Measurements from ENCODE around the gene SND1. TPM values are rescaled to one million over a fixed set of nuclear protein-coding genes. Genes with fewer than 3 reads are reported as not detected.

The SND1 gene
- total RNA-seq, 2 donors from 2014 or later: 91.0 to 111 TPM

DNA sequence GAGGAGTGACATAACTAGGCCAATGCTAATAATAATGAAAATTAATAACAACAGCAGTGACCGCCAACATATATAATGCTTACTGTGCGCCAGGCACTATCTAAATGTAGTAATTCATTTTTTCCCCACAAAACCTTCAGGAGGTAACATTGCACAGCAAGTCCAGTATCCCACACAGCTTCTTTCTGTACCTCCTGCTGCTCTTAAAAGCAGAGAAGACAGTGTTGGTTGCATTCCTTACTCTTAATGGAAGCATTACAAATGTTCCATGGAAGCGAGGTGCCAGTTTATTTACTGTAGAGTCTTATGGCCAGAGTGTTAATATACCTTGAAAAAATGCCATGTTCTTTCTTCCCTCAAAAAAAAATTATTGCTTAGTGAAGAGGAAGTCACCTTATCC is 211.1 kb downstream of the SND1 start:
- Histone ChIP-seq H3K9me3 (no peaks in the 10 kb centered on the region), H3K4me1 (ENCODE audit: control insufficient read depth in 1 of 2, low read depth in 2 of 2) (peaks cover 0 to 6% of the 10 kb centered on the region in 2 donors), H3K27me3 (replicated peaks; ENCODE audit: insufficient read depth) (no peaks in the 10 kb centered on the region), H3K4me3 (no peak overlapping the region), H3K36me3 (no peaks in the 10 kb centered on the region), H3K27ac (no peak overlapping the region)
- TF ChIP-seq, protein P1, sequence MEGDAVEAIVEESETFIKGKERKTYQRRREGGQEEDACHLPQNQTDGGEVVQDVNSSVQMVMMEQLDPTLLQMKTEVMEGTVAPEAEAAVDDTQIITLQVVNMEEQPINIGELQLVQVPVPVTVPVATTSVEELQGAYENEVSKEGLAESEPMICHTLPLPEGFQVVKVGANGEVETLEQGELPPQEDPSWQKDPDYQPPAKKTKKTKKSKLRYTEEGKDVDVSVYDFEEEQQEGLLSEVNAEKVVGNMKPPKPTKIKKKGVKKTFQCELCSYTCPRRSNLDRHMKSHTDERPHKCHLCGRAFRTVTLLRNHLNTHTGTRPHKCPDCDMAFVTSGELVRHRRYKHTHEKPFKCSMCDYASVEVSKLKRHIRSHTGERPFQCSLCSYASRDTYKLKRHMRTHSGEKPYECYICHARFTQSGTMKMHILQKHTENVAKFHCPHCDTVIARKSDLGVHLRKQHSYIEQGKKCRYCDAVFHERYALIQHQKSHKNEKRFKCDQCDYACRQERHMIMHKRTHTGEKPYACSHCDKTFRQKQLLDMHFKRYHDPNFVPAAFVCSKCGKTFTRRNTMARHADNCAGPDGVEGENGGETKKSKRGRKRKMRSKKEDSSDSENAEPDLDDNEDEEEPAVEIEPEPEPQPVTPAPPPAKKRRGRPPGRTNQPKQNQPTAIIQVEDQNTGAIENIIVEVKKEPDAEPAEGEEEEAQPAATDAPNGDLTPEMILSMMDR (IDR thresholded peaks at IDR 0.05): no peak
- ATAC-seq (ENCODE audit: insufficient number of reproducible peaks, low FRiP score, low read depth) (no peak), DNase-seq (ENCODE audit: low spot score) (no peak)

DNA sequence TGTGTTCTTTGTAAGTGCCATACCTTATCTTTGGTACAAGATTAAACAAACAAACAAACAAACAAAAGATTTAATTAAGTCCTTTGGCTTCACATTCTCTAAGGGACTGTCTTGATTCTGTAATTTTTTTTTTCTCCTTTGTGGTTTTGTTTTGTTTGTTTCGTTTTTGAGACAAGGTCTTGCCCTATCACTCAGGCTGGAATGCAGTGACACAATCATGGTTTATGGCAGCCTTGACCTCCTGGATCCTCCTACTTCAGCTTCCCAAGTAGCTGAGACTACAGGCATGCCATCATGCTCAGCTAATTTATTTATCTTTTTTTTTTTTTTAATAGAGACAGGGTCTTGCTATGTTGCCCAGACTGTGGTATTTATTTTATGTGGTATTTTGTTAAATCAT is 213.5 kb downstream of the SND1 start:
- TF ChIP-seq, protein P1 (IDR thresholded peaks at IDR 0.05): no peak
- no peak for DNase-seq (ENCODE audit: low spot score)
- no peaks in the 10 kb centered on the region for H3K36me3 ChIP-seq
- no peak overlapping the region for H3K4me3 ChIP-seq
- H3K27me3 ChIP-seq (replicated peaks; ENCODE audit: insufficient read depth): no peaks in the 10 kb centered on the region
- H3K4me1 ChIP-seq (ENCODE audit: control insufficient read depth in 1 of 2, low read depth in 2 of 2): no peaks in the 10 kb centered on the region
- H3K9me3 ChIP-seq: no peaks in the 10 kb centered on the region
- no peak for ATAC-seq (ENCODE audit: insufficient number of reproducible peaks, low FRiP score, low read depth)
- H3K27ac ChIP-seq: no peak overlapping the region

DNA sequence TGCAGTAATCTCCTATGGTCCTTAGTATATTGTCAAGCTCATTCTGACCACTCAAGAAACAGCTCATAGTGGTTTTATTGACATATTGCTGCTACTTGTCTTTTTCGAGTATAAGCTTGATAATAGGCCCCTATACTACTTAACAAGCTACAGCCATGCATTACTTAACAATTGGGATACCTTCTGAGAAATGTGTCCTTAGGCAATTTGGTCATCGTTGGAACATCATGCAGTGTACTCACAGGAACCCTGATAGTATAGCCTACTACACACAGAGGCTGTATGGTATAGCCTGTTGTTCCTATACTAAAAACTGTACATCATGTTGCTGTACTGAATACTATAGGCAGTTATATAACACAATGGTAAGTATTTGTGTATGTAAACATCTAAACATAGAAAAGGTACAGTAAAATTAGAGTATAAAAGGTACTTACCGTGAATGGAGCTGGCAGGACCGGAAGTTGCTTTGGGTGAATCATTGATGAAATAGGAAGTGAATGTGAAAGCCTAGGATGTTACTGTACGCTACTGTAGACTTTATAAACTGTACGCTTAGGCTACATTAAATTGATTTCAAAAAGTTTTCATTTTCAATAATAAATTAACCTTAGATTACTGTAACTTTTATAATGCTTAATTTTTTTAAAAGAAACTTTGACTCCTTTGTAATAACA is 218.4 kb downstream of the SND1 start:
- peaks cover 6% of the 10 kb centered on the region in 2 donors for H3K4me1 ChIP-seq (ENCODE audit: control insufficient read depth in 1 of 2, low read depth in 2 of 2)
- DNase-seq (ENCODE audit: low spot score) (no peak), ATAC-seq (ENCODE audit: insufficient number of reproducible peaks, low FRiP score, low read depth) (no peak)
- no peaks in the 10 kb centered on the region for H3K36me3 ChIP-seq
- H3K4me3 ChIP-seq: no peak overlapping the region
- no peaks in the 10 kb centered on the region for H3K27me3 ChIP-seq (replicated peaks; ENCODE audit: insufficient read depth)
- H3K9me3 ChIP-seq: no peaks in the 10 kb centered on the region
- TF ChIP-seq, protein P1 (IDR thresholded peaks at IDR 0.05): no peak
- H3K27ac ChIP-seq: no peak overlapping the region

DNA sequence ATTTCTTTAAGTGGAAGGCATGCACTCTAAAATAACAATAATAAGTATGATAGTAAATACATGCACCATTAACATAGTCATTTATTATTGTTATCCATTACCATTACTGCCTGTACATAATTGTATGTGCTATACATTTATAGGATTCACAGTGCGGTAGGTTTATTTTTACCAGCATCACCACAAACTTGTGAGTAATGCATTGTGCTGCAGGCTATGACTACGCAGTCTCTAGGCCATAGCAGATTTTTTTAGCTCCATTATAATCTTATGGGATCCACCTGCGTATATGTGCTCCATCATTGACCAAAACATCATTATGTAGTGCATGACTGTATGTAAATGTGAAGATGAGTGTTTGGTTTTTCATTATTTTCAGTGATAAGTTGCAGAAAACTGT is 219.2 kb downstream of the SND1 start:
- Histone ChIP-seq H3K36me3 (no peaks in the 10 kb centered on the region), H3K27me3 (replicated peaks; ENCODE audit: insufficient read depth) (no peaks in the 10 kb centered on the region), H3K9me3 (no peaks in the 10 kb centered on the region), H3K27ac (no peak overlapping the region), H3K4me3 (no peak overlapping the region), H3K4me1 (ENCODE audit: control insufficient read depth in 1 of 2, low read depth in 2 of 2) (peaks cover 7 to 8% of the 10 kb centered on the region in 2 donors)
- ATAC-seq (ENCODE audit: insufficient number of reproducible peaks, low FRiP score, low read depth) (no peak), DNase-seq (ENCODE audit: low spot score) (no peak)
- TF ChIP-seq, protein P1 (IDR thresholded peaks at IDR 0.05): no peak

DNA sequence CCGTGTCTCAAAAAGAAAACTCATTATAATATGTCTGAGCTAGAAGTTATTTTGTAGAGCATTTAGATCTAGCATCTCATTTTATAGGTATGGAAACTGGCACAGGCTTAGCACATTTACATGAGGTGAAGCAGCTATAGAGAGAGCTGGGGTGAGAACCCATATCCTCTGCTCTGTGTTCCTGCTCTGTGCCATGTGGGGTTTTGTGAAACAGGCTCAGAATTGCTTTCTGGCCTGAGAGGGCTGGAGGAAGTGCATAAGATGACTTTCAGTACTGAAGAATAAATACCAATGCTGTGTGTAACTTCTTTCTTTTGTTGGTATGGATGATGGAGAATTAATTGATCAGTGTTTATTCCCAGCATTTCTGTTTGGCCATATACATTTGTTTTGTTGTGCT is 220.1 kb downstream of the SND1 start:
- Histone ChIP-seq H3K4me1 (ENCODE audit: control insufficient read depth in 1 of 2, low read depth in 2 of 2) (peaks cover 7 to 14% of the 10 kb centered on the region in 2 donors), H3K27me3 (replicated peaks; ENCODE audit: insufficient read depth) (no peaks in the 10 kb centered on the region), H3K36me3 (no peaks in the 10 kb centered on the region), H3K27ac (no peak overlapping the region), H3K4me3 (no peak overlapping the region), H3K9me3 (no peaks in the 10 kb centered on the region)
- no peak for DNase-seq (ENCODE audit: low spot score)
- TF ChIP-seq, protein P1 (IDR thresholded peaks at IDR 0.05): no peak
- no peak for ATAC-seq (ENCODE audit: insufficient number of reproducible peaks, low FRiP score, low read depth)
